HEK293 (cell line): Measurements from ENCODE around the gene SBSN.

Experiments used
- BCL11B ChIP-seq: fragments of 450-650 bp; formaldehyde crosslinking; IDR thresholded peaks from 2 replicates; pipeline ENCODE4 v1.5.1; 2016; ENCODE audit warnings: low read depth, missing biosample characterization, missing genetic modification characterization
- EGR2 ChIP-seq: fragments of 450-650 bp; formaldehyde crosslinking; IDR thresholded peaks from 2 replicates; pipeline ENCODE4 v1.5.1; 2016; ENCODE audit warnings: low read depth, missing biosample characterization, missing genetic modification characterization
- ELK4 ChIP-seq: IDR thresholded peaks from 2 replicates; pipeline ENCODE4 v1.6.1; 2011; ENCODE audit warnings: mild to moderate bottlenecking, low read depth, low read length, borderline replicate concordance
- GLI4 ChIP-seq: fragments of 450-650 bp; formaldehyde crosslinking; IDR thresholded peaks from 2 replicates; pipeline ENCODE4 v1.5.1; 2016; ENCODE audit warnings: missing biosample characterization, missing genetic modification characterization
- GLIS2 ChIP-seq: fragments of 450-650 bp; formaldehyde crosslinking; IDR thresholded peaks from 2 replicates; pipeline ENCODE4 v1.5.1; 2016; ENCODE audit warnings: missing biosample characterization, missing genetic modification characterization
- IKZF3 ChIP-seq: fragments of 450-650 bp; IDR thresholded peaks from 2 replicates; pipeline ENCODE4 v1.5.0; 2018; ENCODE audit warnings: missing biosample characterization, mild to moderate bottlenecking, missing genetic modification characterization, moderate library complexity
- MEIS1 ChIP-seq: sonication (generic); formaldehyde crosslinking; IDR thresholded peaks from 2 replicates; pipeline ENCODE4 v1.8.1; 2022; ENCODE audit warnings: missing genetic modification reagents, mild to moderate bottlenecking, borderline replicate concordance
- MYNN ChIP-seq: fragments of 450-650 bp; formaldehyde crosslinking; IDR thresholded peaks from 2 replicates; pipeline ENCODE4 v1.5.1; 2016; ENCODE audit warnings: missing biosample characterization, missing genetic modification characterization, borderline replicate concordance
- ZBTB21 ChIP-seq: fragments of 450-650 bp; formaldehyde crosslinking; IDR thresholded peaks from 2 replicates; pipeline ENCODE4 v1.5.1; 2017; ENCODE audit warnings: missing biosample characterization, missing genetic modification characterization
- ZNF10 ChIP-seq: fragments of 450-650 bp; formaldehyde crosslinking; IDR thresholded peaks from 2 replicates; pipeline ENCODE4 v1.5.1; 2017; ENCODE audit warnings: missing biosample characterization, missing genetic modification characterization
- ZNF114 ChIP-seq: fragments of 450-650 bp; formaldehyde crosslinking; IDR thresholded peaks from 2 replicates; pipeline ENCODE4 v1.5.0; 2017; ENCODE audit warnings: missing biosample characterization, missing genetic modification characterization
- ZNF133 ChIP-seq: fragments of 450-650 bp; formaldehyde crosslinking; IDR thresholded peaks from 2 replicates; pipeline ENCODE4 v1.5.1; 2016; ENCODE audit warnings: missing biosample characterization, missing genetic modification characterization
- ZNF155 ChIP-seq: fragments of 450-650 bp; formaldehyde crosslinking; IDR thresholded peaks from 2 replicates; pipeline ENCODE4 v1.5.1; 2016; ENCODE audit warnings: missing biosample characterization, missing genetic modification characterization
- ZNF184 ChIP-seq: fragments of 450-650 bp; IDR thresholded peaks from 2 replicates; pipeline ENCODE4 v1.5.1; 2018; ENCODE audit warnings: missing biosample characterization, mild to moderate bottlenecking, missing genetic modification characterization
- ZNF19 ChIP-seq: fragments of 450-650 bp; formaldehyde crosslinking; IDR thresholded peaks from 2 replicates; pipeline ENCODE4; 2016; ENCODE audit warnings: missing biosample characterization, missing genetic modification characterization, low read depth
- ZNF214 ChIP-seq: fragments of 450-650 bp; formaldehyde crosslinking; IDR thresholded peaks from 2 replicates; pipeline ENCODE4 v1.5.1; 2017; ENCODE audit warnings: missing biosample characterization, mild to moderate bottlenecking, missing genetic modification characterization, borderline replicate concordance
- ZNF221 ChIP-seq: fragments of 450-650 bp; formaldehyde crosslinking; IDR thresholded peaks from 2 replicates; pipeline ENCODE4 v1.5.1; 2017; ENCODE audit warnings: missing biosample characterization, missing genetic modification characterization, borderline replicate concordance
- ZNF223 ChIP-seq: fragments of 450-650 bp; formaldehyde crosslinking; IDR thresholded peaks from 2 replicates; pipeline ENCODE4 v1.5.1; 2016; ENCODE audit warnings: missing biosample characterization, missing genetic modification characterization
- ZNF239 ChIP-seq: fragments of 450-650 bp; formaldehyde crosslinking; IDR thresholded peaks from 2 replicates; pipeline ENCODE4 v1.5.1; 2016; ENCODE audit warnings: missing biosample characterization, missing genetic modification characterization
- ZNF24 ChIP-seq: fragments of 450-650 bp; formaldehyde crosslinking; IDR thresholded peaks from 2 replicates; pipeline ENCODE4 v1.5.1; 2016; ENCODE audit warnings: missing biosample characterization, missing genetic modification characterization
- ZNF266 ChIP-seq: fragments of 450-650 bp; formaldehyde crosslinking; IDR thresholded peaks from 2 replicates; pipeline ENCODE4 v1.5.1; 2016; ENCODE audit warnings: missing biosample characterization, missing genetic modification characterization, low read depth
- ZNF391 ChIP-seq: fragments of 450-650 bp; formaldehyde crosslinking; IDR thresholded peaks from 2 replicates; pipeline ENCODE4 v1.5.1; 2016; ENCODE audit warnings: low read depth, missing biosample characterization, missing genetic modification characterization, borderline replicate concordance
- ZNF423 ChIP-seq: fragments of 450-650 bp; formaldehyde crosslinking; IDR thresholded peaks from 2 replicates; pipeline ENCODE4 v1.5.1; 2016; ENCODE audit warnings: missing biosample characterization, missing genetic modification characterization
- ZNF501 ChIP-seq: fragments of 450-650 bp; formaldehyde crosslinking; IDR thresholded peaks from 2 replicates; pipeline ENCODE4 v1.5.1; 2016; ENCODE audit warnings: missing biosample characterization, missing genetic modification characterization
- ZNF521 ChIP-seq: fragments of 450-650 bp; formaldehyde crosslinking; IDR thresholded peaks from 2 replicates; pipeline ENCODE4 v1.5.1; 2017; ENCODE audit warnings: missing biosample characterization, mild to moderate bottlenecking, missing genetic modification characterization
- ZNF548 ChIP-seq: fragments of 450-650 bp; formaldehyde crosslinking; IDR thresholded peaks from 2 replicates; pipeline ENCODE4 v1.5.1; 2016; ENCODE audit warnings: missing biosample characterization, missing genetic modification characterization
- ZNF560 ChIP-seq: fragments of 450-650 bp; formaldehyde crosslinking; IDR thresholded peaks from 2 replicates; pipeline ENCODE4 v1.5.1; 2017; ENCODE audit warnings: missing biosample characterization, missing genetic modification characterization, borderline replicate concordance
- ZNF596 ChIP-seq: fragments of 450-650 bp; IDR thresholded peaks from 2 replicates; pipeline ENCODE4 v1.5.0; 2018; ENCODE audit warnings: missing biosample characterization, mild to moderate bottlenecking, missing genetic modification characterization, moderate library complexity
- ZNF677 ChIP-seq: fragments of 450-650 bp; IDR thresholded peaks from 2 replicates; pipeline ENCODE4 v1.5.0; 2018; ENCODE audit warnings: missing biosample characterization, mild to moderate bottlenecking, missing genetic modification characterization, moderate library complexity
- ZNF747 ChIP-seq: fragments of 450-650 bp; formaldehyde crosslinking; IDR thresholded peaks from 2 replicates; pipeline ENCODE4 v1.5.1; 2016; ENCODE audit warnings: missing biosample characterization, missing genetic modification characterization
- ZNF785 ChIP-seq: fragments of 450-650 bp; formaldehyde crosslinking; IDR thresholded peaks from 2 replicates; pipeline ENCODE4 v1.5.1; 2016; ENCODE audit warnings: missing biosample characterization, missing genetic modification characterization
- ZNF830 ChIP-seq: fragments of 450-650 bp; IDR thresholded peaks from 2 replicates; pipeline ENCODE4 v1.5.0; 2018; ENCODE audit warnings: missing biosample characterization, missing genetic modification characterization, low read depth, mild to moderate bottlenecking, moderate library complexity
- ZSCAN30 ChIP-seq: fragments of 450-650 bp; IDR thresholded peaks from 2 replicates; pipeline ENCODE4 v1.5.1; 2018; ENCODE audit warnings: missing biosample characterization, mild to moderate bottlenecking, missing genetic modification characterization, moderate library complexity
- ZSCAN5A ChIP-seq: fragments of 450-650 bp; formaldehyde crosslinking; IDR thresholded peaks from 2 replicates; pipeline ENCODE4 v1.5.1; 2016; ENCODE audit warnings: missing biosample characterization, missing genetic modification characterization
- TF ChIP-seq, protein P1 (sequence below): fragments of 450-650 bp; formaldehyde crosslinking; IDR thresholded peaks from 2 replicates; pipeline ENCODE4 v1.5.1; 2017; ENCODE audit warnings: missing biosample characterization, missing genetic modification characterization
- TF ChIP-seq, protein P2 (sequence below): fragments of 450-650 bp; formaldehyde crosslinking; IDR thresholded peaks from 2 replicates; pipeline ENCODE4 v1.5.1; 2016; ENCODE audit warnings: missing biosample characterization, missing genetic modification characterization
- TF ChIP-seq, protein P3 (sequence below): fragments of 450-650 bp; formaldehyde crosslinking; IDR thresholded peaks from 2 replicates; pipeline ENCODE4 v1.5.1; 2016; ENCODE audit warnings: missing biosample characterization, missing genetic modification characterization

SBSN gene

DNA sequence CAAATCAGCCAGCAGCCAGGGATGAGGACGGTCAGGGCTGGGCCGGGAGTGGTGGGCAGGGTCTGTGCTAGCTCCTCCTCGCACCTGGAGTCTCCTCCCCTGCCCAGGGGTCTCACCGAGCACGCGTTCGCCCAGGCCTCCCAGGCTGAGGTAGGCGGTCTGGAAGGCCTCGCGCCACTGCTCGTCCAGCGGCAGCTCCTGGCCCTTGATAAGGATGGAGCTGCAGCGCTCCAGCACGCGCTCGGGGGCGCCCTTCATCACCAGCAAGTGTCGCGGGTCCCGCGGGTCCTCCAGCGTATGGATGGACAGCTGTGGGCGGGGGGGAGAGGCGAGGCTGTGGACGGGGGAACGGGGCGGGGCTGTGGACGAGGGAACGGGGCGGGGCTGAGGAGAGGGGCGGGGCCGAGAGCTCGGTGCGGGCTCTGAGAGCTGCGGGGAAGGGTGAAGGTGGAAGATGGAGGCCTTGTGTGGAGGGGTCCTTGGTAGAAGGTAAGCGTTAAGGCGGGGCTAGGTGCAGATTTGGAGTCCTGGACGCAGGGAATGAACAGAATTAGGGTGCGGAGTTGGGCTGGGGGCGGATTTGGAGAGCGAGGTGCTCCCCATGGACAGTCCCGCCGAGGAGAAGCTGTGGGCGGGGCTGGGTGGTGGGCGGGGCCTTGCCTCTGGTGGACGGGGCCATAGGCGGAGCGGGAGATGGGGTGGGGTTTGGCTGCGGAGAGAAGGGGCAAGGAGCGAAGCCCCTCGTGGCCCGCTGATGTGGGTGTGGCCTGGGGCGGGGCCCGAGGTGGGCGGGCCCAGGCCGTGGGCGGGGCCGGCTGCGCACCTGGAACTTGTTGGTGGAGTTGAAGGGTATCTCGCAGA is 29.7 kb upstream of the SBSN start (continued):
- peak; percentile 70 for TF ChIP-seq BCL11B (tag by site-specific recombination)
- TF ChIP-seq ZNF266 (tag by site-specific recombination), result no peak
- no peak for TF ChIP-seq ZNF223 (tag by site-specific recombination)
- no peak for TF ChIP-seq MEIS1
- no peak for TF ChIP-seq ELK4
- TF ChIP-seq ZNF677 (tag by site-specific recombination), result no peak
- TF ChIP-seq ZNF19 (tag by site-specific recombination), result no peak
- TF ChIP-seq ZNF155 (tag by site-specific recombination), result no peak
- no peak; the same call in 1 of the 2 replicates for TF ChIP-seq ZNF501 (tag by site-specific recombination)
- TF ChIP-seq, protein P1, sequence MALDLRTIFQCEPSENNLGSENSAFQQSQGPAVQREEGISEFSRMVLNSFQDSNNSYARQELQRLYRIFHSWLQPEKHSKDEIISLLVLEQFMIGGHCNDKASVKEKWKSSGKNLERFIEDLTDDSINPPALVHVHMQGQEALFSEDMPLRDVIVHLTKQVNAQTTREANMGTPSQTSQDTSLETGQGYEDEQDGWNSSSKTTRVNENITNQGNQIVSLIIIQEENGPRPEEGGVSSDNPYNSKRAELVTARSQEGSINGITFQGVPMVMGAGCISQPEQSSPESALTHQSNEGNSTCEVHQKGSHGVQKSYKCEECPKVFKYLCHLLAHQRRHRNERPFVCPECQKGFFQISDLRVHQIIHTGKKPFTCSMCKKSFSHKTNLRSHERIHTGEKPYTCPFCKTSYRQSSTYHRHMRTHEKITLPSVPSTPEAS (tag by site-specific recombination), result no peak
- TF ChIP-seq ZNF830, result no peak
- TF ChIP-seq ZNF221 (tag by site-specific recombination), result no peak
- peak; percentile 49 for TF ChIP-seq ZBTB21
- peak; percentile 78 for TF ChIP-seq GLIS2 (tag by site-specific recombination)
- no peak for TF ChIP-seq ZNF548 (tag by site-specific recombination)
- no peak for TF ChIP-seq GLI4
- no peak for TF ChIP-seq ZNF184 (tag by site-specific recombination)
- TF ChIP-seq, protein P2, sequence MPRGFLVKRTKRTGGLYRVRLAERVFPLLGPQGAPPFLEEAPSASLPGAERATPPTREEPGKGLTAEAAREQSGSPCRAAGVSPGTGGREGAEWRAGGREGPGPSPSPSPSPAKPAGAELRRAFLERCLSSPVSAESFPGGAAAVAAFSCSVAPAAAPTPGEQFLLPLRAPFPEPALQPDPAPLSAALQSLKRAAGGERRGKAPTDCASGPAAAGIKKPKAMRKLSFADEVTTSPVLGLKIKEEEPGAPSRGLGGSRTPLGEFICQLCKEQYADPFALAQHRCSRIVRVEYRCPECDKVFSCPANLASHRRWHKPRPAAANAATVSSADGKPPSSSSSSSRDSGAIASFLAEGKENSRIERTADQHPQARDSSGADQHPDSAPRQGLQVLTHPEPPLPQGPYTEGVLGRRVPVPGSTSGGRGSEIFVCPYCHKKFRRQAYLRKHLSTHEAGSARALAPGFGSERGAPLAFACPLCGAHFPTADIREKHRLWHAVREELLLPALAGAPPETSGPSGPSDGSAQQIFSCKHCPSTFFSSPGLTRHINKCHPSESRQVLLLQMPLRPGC (tag by site-specific recombination), result no peak; the same call in 1 of the 2 replicates
- TF ChIP-seq, protein P3, sequence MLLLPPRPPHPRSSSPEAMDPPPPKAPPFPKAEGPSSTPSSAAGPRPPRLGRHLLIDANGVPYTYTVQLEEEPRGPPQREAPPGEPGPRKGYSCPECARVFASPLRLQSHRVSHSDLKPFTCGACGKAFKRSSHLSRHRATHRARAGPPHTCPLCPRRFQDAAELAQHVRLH, result no peak
- no peak for TF ChIP-seq ZNF560 (tag by site-specific recombination)
- TF ChIP-seq ZNF747 (tag by site-specific recombination), result no peak
- no peak; the same call in none of the 2 replicates for TF ChIP-seq ZNF24 (tag by site-specific recombination)
- TF ChIP-seq ZNF423 (tag by site-specific recombination), result no peak
- no peak for TF ChIP-seq ZSCAN30
- no peak; the same call in 1 of the 2 replicates for TF ChIP-seq ZNF10 (tag by site-specific recombination)
- no peak for TF ChIP-seq ZNF133
- TF ChIP-seq EGR2 (tag by site-specific recombination), result peak; percentile 92
- no peak for TF ChIP-seq ZNF114 (tag by site-specific recombination)
- no peak for TF ChIP-seq ZNF521
- no peak for TF ChIP-seq ZNF596 (tag by site-specific recombination)
- TF ChIP-seq ZSCAN5A (tag by site-specific recombination), result 0 out of 2 replicates have a peak, but pooled peaks have one; percentile 36
- no peak for TF ChIP-seq ZNF214 (tag by site-specific recombination)
- no peak for TF ChIP-seq ZNF785
- TF ChIP-seq ZNF391 (tag by site-specific recombination), result no peak
- no peak for TF ChIP-seq ZNF239 (tag by site-specific recombination)
- no peak for TF ChIP-seq IKZF3
- no peak for TF ChIP-seq MYNN (tag by site-specific recombination)
